PFSK-1 (cell line): ENCODE results near the gene POU3F1.

Source experiments
- FOXP2 ChIP-seq: optimal IDR thresholded peaks from 2 replicates; pipeline ENCODE3; 2011; ENCODE audit warnings: borderline replicate concordance, control low read depth, inconsistent platforms; ENCODE audit not compliant: insufficient read depth; ENCODE audit errors: extremely low read length, extremely low read depth
- POLR2AphosphoS5 ChIP-seq: IDR thresholded peaks from 2 replicates; pipeline ENCODE4 v1.6.1; 2012; ENCODE audit warnings: low read depth, mild to moderate bottlenecking, control low read depth, low read length, moderate library complexity
- REST ChIP-seq, 2 experiments: IDR thresholded peaks; 2 replicates each; pipeline versions ENCODE4 v1.6.1 to v1.8.0; 2011 to 2012; ENCODE audit warnings: low read depth in 2 of 2, low read length in 2 of 2, control low read depth in 1 of 2, inconsistent platforms in 1 of 2, mild to moderate bottlenecking in 1 of 2, moderate library complexity in 1 of 2; ENCODE audit not compliant: insufficient read depth in 1 of 2
- SIN3A ChIP-seq: IDR thresholded peaks from 2 replicates; pipeline ENCODE4 v1.6.1; 2012; ENCODE audit warnings: mild to moderate bottlenecking, low read length, moderate library complexity, borderline replicate concordance; ENCODE audit not compliant: insufficient read depth
- TAF1 ChIP-seq: IDR thresholded peaks from 2 replicates; pipeline ENCODE4 v1.6.1; 2012; ENCODE audit warnings: low read length, control low read depth, borderline replicate concordance; ENCODE audit not compliant: insufficient read depth

The POU3F1 gene

GRCh38 chr1:38071312-38072256 is 25.0 kb upstream of the POU3F1 start:
- TF ChIP-seq SIN3A (no peak), POLR2AphosphoS5 (no peak), REST (IDR thresholded peaks at IDR 0.05; ENCODE audit: insufficient read depth in 1 of 2, low read depth in 2 of 2, low read length in 2 of 2) (no peak), FOXP2 (no peak), TAF1 (no peak)

GRCh38 chr1:38068980-38069340 is 22.4 kb upstream of the POU3F1 start:
- no peak for TF ChIP-seq TAF1
- TF ChIP-seq SIN3A, result no peak
- no peak for TF ChIP-seq FOXP2
- no peak for TF ChIP-seq POLR2AphosphoS5
- no peak for TF ChIP-seq REST (IDR thresholded peaks at IDR 0.05; ENCODE audit: insufficient read depth in 1 of 2, low read depth in 2 of 2, low read length in 2 of 2)

GRCh38 chr1:38068220-38068979 is 21.8 kb upstream of the POU3F1 start:
- TF ChIP-seq TAF1, result no peak
- no peak for TF ChIP-seq REST (IDR thresholded peaks at IDR 0.05; ENCODE audit: insufficient read depth in 1 of 2, low read depth in 2 of 2, low read length in 2 of 2)
- no peak for TF ChIP-seq POLR2AphosphoS5
- TF ChIP-seq FOXP2, result no peak
- no peak for TF ChIP-seq SIN3A

- TF ChIP-seq FOXP2, result no peak
- TF ChIP-seq TAF1, result no peak
- no peak for TF ChIP-seq POLR2AphosphoS5
- TF ChIP-seq SIN3A, result no peak
- no peak for TF ChIP-seq REST (IDR thresholded peaks at IDR 0.05; ENCODE audit: insufficient read depth in 1 of 2, low read depth in 2 of 2, low read length in 2 of 2)
These were observed 17.8 kb upstream of the POU3F1 start for GRCh38 chr1:38064197-38064903.
